Heart left ventricle (tissue), 13 donors: ENCODE results near the gene ASAP2.

Experiments used
- POLR2A ChIP-seq, 2 donors: fragments of 450-650 bp; IDR thresholded peaks; one replicate each; pipeline ENCODE4 v1.6.1; 2017; ENCODE audit warnings: antibody characterized with exemption in 2 of 2, mild to moderate bottlenecking in 2 of 2, moderate library complexity in 2 of 2
- TF ChIP-seq, protein P1 (sequence below), 12 donors: fragments of 200-600 bp; sonication (generic) in 4 of 12; IDR thresholded peaks; one replicate each; pipeline versions ENCODE4 v1.5.0 to v1.8.0; 2018 to 2022; ENCODE audit warnings: antibody characterized with exemption in 12 of 12, mild to moderate bottlenecking in 5 of 12
- donor health status: ischemic (EF 13 %, LVEDD 7.1; RV severe dilation, severe dysfunction).
- donor health status: DM: no; HTN: yes; CAD: no.
- donor health status: DM: no; HTN: no; CAD: no.
- donor health status: ischemic (EF 25% LVEDD 6.9; RV normal size, moderate dysfunction).
- donor health status: ischemic (EF 25% LVEDD 5.7; RV mildly dilated, moderate dysfunction).
- donor health status: ischemic (EF 35%, LVEDD 5.7; RV mildly dilated, moderate dysfunction).
- donor health status: nonischemic (EF 11% LVEDD 7.7; RV severe dilation, severe dysfunction).
- donor health status: DM: yes; HTN: yes; CAD: no.
- donor health status: PGD.
- donor health status: ischemic (EF 29% LVEDD 5.4; RV normal size, mild dysfunction).
- donor health status: nonischemic (EF 23%, LVEDD 6.1; RV moderate dilation, normal function).

DNA sequence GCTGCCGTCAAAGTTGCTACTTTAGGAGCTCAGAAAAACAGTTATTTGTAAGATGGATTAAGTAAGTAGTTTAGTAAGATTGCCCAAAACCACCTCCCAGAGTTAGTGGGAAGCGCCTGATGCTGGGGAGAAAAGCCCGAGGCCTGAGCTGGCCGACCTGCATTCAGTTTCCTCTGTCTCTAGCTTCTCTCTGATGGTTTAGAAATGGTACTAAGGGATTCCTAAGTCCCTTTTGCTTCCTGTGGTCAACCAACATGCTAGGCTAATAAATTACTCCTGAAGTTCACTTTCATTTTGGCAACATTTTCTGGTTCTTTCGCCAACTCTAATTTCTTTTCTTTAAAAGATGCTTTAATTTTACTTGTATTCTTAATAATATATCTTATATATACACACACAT lies 60.1 kb downstream of the ASAP2 start:
- TF ChIP-seq, protein P1, sequence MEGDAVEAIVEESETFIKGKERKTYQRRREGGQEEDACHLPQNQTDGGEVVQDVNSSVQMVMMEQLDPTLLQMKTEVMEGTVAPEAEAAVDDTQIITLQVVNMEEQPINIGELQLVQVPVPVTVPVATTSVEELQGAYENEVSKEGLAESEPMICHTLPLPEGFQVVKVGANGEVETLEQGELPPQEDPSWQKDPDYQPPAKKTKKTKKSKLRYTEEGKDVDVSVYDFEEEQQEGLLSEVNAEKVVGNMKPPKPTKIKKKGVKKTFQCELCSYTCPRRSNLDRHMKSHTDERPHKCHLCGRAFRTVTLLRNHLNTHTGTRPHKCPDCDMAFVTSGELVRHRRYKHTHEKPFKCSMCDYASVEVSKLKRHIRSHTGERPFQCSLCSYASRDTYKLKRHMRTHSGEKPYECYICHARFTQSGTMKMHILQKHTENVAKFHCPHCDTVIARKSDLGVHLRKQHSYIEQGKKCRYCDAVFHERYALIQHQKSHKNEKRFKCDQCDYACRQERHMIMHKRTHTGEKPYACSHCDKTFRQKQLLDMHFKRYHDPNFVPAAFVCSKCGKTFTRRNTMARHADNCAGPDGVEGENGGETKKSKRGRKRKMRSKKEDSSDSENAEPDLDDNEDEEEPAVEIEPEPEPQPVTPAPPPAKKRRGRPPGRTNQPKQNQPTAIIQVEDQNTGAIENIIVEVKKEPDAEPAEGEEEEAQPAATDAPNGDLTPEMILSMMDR (IDR thresholded peaks at IDR 0.05): no peak
- no peak for TF ChIP-seq POLR2A (IDR thresholded peaks at IDR 0.05)
